Measurements from ENCODE around the gene RBM34. TPM values are rescaled to one million over a fixed set of nuclear protein-coding genes. Genes with fewer than 3 reads are reported as not detected.

Gene RBM34
- total RNA-seq, 3 donors from 2014 or later (not counting 1 experiment from before 2014, with no cell fraction given) = 163 to 187 (median 180) TPM

DNA sequence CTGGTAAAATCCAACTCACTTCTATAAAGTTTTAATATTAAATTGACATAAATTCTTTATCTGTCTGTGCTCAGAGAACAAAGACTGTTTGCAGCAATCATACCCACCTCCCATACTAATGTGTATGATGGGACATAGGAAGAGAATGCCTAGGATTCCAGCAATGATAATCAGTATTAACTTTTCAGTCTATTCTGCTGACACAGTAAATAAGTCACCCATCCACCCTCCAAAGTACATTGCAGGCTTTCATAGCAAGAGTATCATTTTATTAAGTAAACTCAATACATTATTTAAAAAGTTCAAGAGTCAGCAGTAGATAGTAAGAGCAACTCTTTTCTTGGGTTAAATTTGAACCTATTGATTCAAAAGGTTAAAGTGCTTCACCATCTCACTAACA lies 8.8 kb downstream of the RBM34 start:
- peaks cover 17% of the 10 kb centered on the region in 2 donors for H3K4me1 Mint-ChIP-seq
- no peak overlapping the region for H3K4me3 Mint-ChIP-seq
- no peak for ATAC-seq
- no peak overlapping the region for H3K27ac ChIP-seq (ENCODE audit: low read length)
- no peaks in the 10 kb centered on the region for H3K27me3 ChIP-seq (ENCODE audit: control insufficient read depth, insufficient read depth, low read length)
- no peak for DNase-seq
- H3K27ac Mint-ChIP-seq = no peak overlapping the region
- no peaks in the 10 kb centered on the region for H3K9me3 Mint-ChIP-seq
- no peak overlapping the region for H3K4me3 ChIP-seq (ENCODE audit: low read length)
- no peaks in the 10 kb centered on the region for H3K9me3 ChIP-seq (ENCODE audit: control insufficient read depth, insufficient read depth, low read length)
- H3K36me3 ChIP-seq (ENCODE audit: control insufficient read depth, insufficient read depth, low read length) = peaks cover 79% of the 10 kb centered on the region
- intact Hi-C loops (cut with micrococcal nuclease) = no loop called here
- TF ChIP-seq, protein P1, sequence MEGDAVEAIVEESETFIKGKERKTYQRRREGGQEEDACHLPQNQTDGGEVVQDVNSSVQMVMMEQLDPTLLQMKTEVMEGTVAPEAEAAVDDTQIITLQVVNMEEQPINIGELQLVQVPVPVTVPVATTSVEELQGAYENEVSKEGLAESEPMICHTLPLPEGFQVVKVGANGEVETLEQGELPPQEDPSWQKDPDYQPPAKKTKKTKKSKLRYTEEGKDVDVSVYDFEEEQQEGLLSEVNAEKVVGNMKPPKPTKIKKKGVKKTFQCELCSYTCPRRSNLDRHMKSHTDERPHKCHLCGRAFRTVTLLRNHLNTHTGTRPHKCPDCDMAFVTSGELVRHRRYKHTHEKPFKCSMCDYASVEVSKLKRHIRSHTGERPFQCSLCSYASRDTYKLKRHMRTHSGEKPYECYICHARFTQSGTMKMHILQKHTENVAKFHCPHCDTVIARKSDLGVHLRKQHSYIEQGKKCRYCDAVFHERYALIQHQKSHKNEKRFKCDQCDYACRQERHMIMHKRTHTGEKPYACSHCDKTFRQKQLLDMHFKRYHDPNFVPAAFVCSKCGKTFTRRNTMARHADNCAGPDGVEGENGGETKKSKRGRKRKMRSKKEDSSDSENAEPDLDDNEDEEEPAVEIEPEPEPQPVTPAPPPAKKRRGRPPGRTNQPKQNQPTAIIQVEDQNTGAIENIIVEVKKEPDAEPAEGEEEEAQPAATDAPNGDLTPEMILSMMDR (IDR thresholded peaks at IDR 0.05) = no peak
- no peaks in the 10 kb centered on the region for H3K27me3 Mint-ChIP-seq (ENCODE audit: low read depth in 2 of 2)
- H3K36me3 Mint-ChIP-seq = no peaks in the 10 kb centered on the region
- H3K4me1 ChIP-seq (ENCODE audit: control insufficient read depth, insufficient read depth, low read length) = no peaks in the 10 kb centered on the region

DNA sequence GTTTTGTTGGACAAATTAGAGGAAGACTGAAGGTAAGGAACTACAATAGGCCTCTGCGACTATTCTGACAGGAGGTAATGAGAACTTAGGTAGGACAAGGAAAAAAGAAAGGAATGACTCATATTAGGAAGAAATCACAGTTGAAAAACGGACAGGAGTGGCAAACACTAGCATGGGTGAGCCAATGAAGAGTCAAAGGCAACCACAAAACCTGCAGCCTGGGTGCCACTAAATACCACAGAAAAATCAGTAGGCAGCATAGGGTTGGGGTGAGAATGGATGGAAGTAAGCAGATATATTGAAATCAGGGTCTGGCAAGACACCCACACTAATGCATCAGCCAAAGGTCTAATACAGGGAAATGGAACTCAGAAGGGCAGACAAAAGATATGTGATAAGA lies 10.0 kb downstream of the RBM34 start:
- H3K4me1 Mint-ChIP-seq = peaks cover 17% of the 10 kb centered on the region in 2 donors
- Histone ChIP-seq H3K27me3 (ENCODE audit: control insufficient read depth, insufficient read depth, low read length) (no peaks in the 10 kb centered on the region), H3K36me3 (ENCODE audit: control insufficient read depth, insufficient read depth, low read length) (peaks cover 78% of the 10 kb centered on the region), H3K4me1 (ENCODE audit: control insufficient read depth, insufficient read depth, low read length) (no peaks in the 10 kb centered on the region), H3K4me3 (ENCODE audit: low read length) (no peak overlapping the region), H3K27ac (ENCODE audit: low read length) (no peak overlapping the region), H3K9me3 (ENCODE audit: control insufficient read depth, insufficient read depth, low read length) (no peaks in the 10 kb centered on the region)
- intact Hi-C loops (cut with micrococcal nuclease) = no loop called here
- TF ChIP-seq, protein P1 (IDR thresholded peaks at IDR 0.05) = no peak
- H3K36me3 Mint-ChIP-seq = no peaks in the 10 kb centered on the region
- H3K27ac Mint-ChIP-seq = peak overlapping the region in 1 of 2 donors; percentile 29
- no peak for ATAC-seq
- no peaks in the 10 kb centered on the region for H3K9me3 Mint-ChIP-seq
- DNase-seq = no peak
- no peak overlapping the region for H3K4me3 Mint-ChIP-seq
- 82% methylated on average over 2 of the region's 2 CpGs for WGBS (ENCODE audit: insufficient coverage)
- no peaks in the 10 kb centered on the region for H3K27me3 Mint-ChIP-seq (ENCODE audit: low read depth in 2 of 2)

DNA sequence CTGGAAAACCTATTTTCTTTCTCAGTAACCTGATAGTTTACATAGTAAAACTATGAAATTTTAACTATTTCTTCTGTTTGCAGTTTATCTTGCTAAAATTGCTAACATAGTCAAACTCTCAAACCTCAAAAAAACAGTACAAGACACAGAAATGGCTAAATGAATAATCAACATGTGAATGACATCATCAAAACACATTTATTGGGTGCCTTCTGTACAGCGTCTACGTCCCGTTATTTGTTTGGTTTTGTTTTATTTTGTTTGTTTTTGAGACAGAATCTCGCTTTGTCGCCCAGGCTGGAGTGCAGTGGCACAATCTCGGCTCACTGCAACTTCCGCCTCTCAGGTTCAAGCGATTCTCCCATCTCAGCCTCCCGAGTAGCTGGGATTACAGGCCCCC lies 11.2 kb downstream of the RBM34 start:
- Mint-ChIP-seq H3K36me3 (no peaks in the 10 kb centered on the region), H3K27ac (peak overlapping the region; percentile 22 to 29), H3K27me3 (ENCODE audit: low read depth in 2 of 2) (no peaks in the 10 kb centered on the region), H3K4me1 (peaks cover 17% of the 10 kb centered on the region in 2 donors), H3K4me3 (no peak overlapping the region), H3K9me3 (no peaks in the 10 kb centered on the region)
- H3K27me3 ChIP-seq (ENCODE audit: control insufficient read depth, insufficient read depth, low read length) = no peaks in the 10 kb centered on the region
- H3K9me3 ChIP-seq (ENCODE audit: control insufficient read depth, insufficient read depth, low read length) = no peaks in the 10 kb centered on the region
- intact Hi-C loops (cut with micrococcal nuclease) = no loop called here
- DNase-seq (no peak), ATAC-seq (no peak)
- TF ChIP-seq, protein P1 (IDR thresholded peaks at IDR 0.05) = no peak
- H3K4me3 ChIP-seq (ENCODE audit: low read length) = no peak overlapping the region
- H3K4me1 ChIP-seq (ENCODE audit: control insufficient read depth, insufficient read depth, low read length) = no peaks in the 10 kb centered on the region
- no peak overlapping the region for H3K27ac ChIP-seq (ENCODE audit: low read length)
- WGBS (ENCODE audit: insufficient coverage) = 99% methylated on average over 9 of the region's 9 CpGs
- H3K36me3 ChIP-seq (ENCODE audit: control insufficient read depth, insufficient read depth, low read length) = peaks cover 81% of the 10 kb centered on the region

DNA sequence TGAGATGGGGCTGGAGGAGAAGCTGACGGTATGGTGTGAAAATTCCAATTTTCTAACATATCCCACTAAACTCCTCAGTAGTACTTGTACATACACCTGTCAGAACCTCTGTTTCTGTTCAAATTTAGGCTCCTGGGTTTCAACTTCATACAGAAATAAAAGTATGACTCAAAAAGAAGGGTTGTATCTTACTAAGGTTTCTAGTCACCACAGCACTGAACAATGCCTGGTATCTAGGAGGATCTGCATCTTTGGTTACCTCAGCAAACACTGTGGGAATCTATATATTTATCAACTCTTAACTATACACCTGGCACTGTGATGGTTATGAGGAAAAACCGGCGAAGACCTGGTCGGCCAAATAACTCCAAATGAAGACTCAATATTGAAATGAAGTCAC lies 13.8 kb downstream of the RBM34 start:
- Mint-ChIP-seq H3K27me3 (ENCODE audit: low read depth in 2 of 2) (no peaks in the 10 kb centered on the region), H3K9me3 (no peaks in the 10 kb centered on the region), H3K4me1 (peaks cover 17% of the 10 kb centered on the region in 2 donors), H3K36me3 (no peaks in the 10 kb centered on the region), H3K27ac (no peak overlapping the region), H3K4me3 (no peak overlapping the region)
- peaks cover 80% of the 10 kb centered on the region for H3K36me3 ChIP-seq (ENCODE audit: control insufficient read depth, insufficient read depth, low read length)
- no CpG with 5 or more reads among the region's 4 CpGs for WGBS (ENCODE audit: insufficient coverage)
- H3K4me3 ChIP-seq (ENCODE audit: low read length) = no peak overlapping the region
- no peak overlapping the region for H3K27ac ChIP-seq (ENCODE audit: low read length)
- TF ChIP-seq, protein P1 (IDR thresholded peaks at IDR 0.05) = no peak
- no peaks in the 10 kb centered on the region for H3K27me3 ChIP-seq (ENCODE audit: control insufficient read depth, insufficient read depth, low read length)
- H3K9me3 ChIP-seq (ENCODE audit: control insufficient read depth, insufficient read depth, low read length) = no peaks in the 10 kb centered on the region
- DNase-seq = no peak
- no peaks in the 10 kb centered on the region for H3K4me1 ChIP-seq (ENCODE audit: control insufficient read depth, insufficient read depth, low read length)
- intact Hi-C loops (cut with micrococcal nuclease) = no loop called here
- ATAC-seq = no peak

All from natural killer cell (primary cell).